AG20443 (cell line): ENCODE measurements around the gene MED4.

ENCODE experiments used
- DNase-seq: peaks from one replicate; pipeline ENCODE4 v3.0.0; 2012; ENCODE audit warnings: low spot score, mixed read lengths

The MED4 gene

GRCh38 chr13:48094781-48095502, at the start of gene MED4:
MED4 (minus strand) TSS chr13:48095104; CDS start chr13:48095078, 26 bp downstream.
- peak; percentile 99 for DNase-seq

- DNase-seq = peak; percentile 24
Measured at GRCh38 chr13:48144413-48145035, 49.6 kb upstream of the MED4 start.

GRCh38 chr13:48142436-48142835, 47.5 kb upstream of the MED4 start:
- no peak for DNase-seq

- no peak for DNase-seq
Measured at GRCh38 chr13:48138270-48138669, 43.4 kb upstream of the MED4 start.

GRCh38 chr13:48132961-48133360, 38.1 kb upstream of the MED4 start:
- DNase-seq = no peak

GRCh38 chr13:48131533-48131932, 36.6 kb upstream of the MED4 start:
- no peak for DNase-seq

- DNase-seq = peak; percentile 79
Measured at GRCh38 chr13:48126944-48127830, 32.3 kb upstream of the MED4 start.

GRCh38 chr13:48125794-48126228, 30.9 kb upstream of the MED4 start:
- no peak for DNase-seq

GRCh38 chr13:48123812-48124211, 28.9 kb upstream of the MED4 start:
- DNase-seq = no peak

GRCh38 chr13:48121733-48122132, 26.8 kb upstream of the MED4 start:
- DNase-seq = peak; percentile 20

GRCh38 chr13:48120241-48120640, 25.3 kb upstream of the MED4 start:
- DNase-seq = no peak

GRCh38 chr13:48118030-48118429, 23.1 kb upstream of the MED4 start:
- no peak for DNase-seq

GRCh38 chr13:48116808-48117207, 21.9 kb upstream of the MED4 start:
- DNase-seq = no peak

GRCh38 chr13:48113756-48114130, 18.8 kb upstream of the MED4 start:
- no peak for DNase-seq

- no peak for DNase-seq
Measured at GRCh38 chr13:48112896-48113755, 18.2 kb upstream of the MED4 start.

GRCh38 chr13:48110931-48111721, 16.2 kb upstream of the MED4 start:
- DNase-seq = no peak

- DNase-seq = no peak
Measured at GRCh38 chr13:48110132-48110868, 15.4 kb upstream of the MED4 start.

- no peak for DNase-seq
Measured at GRCh38 chr13:48108106-48108505, 13.2 kb upstream of the MED4 start.

GRCh38 chr13:48097793-48098192, 2.9 kb upstream of the MED4 start:
- no peak for DNase-seq

GRCh38 chr13:48096670-48097069, 1.8 kb upstream of the MED4 start:
- no peak for DNase-seq
